Right lobe of liver (tissue), 6 donors: ENCODE data around the gene VDAC1. TPM values are rescaled to one million over a fixed set of nuclear protein-coding genes. Genes with fewer than 3 reads are reported as not detected.

Source experiments
- ATAC-seq, 4 donors: fragments of 200-7000 bp; cut with Tn5 transposase; one replicate each; pipeline ENCODE4 v1.9.1; 2020; ENCODE audit warnings: mild to moderate bottlenecking in 4 of 4, moderate library complexity in 4 of 4
- DNase-seq, 3 donors: peaks; one replicate each; pipeline ENCODE4 v3.0.0-alpha.2; 2020
- H3K27ac ChIP-seq, 3 donors: fragments of 200-600 bp; one replicate each; pipeline ENCODE4 v1.8.0; 2022
- H3K27me3 ChIP-seq, 2 donors: fragments of 200-600 bp; one replicate each; pipeline ENCODE4 v1.8.0; 2022
- H3K36me3 ChIP-seq, 4 donors: fragments of 200-600 bp; sonication (generic) in 1 of 4; one replicate each; pipeline versions ENCODE4 v1.5.1 to v1.8.0; 2017 to 2022; ENCODE audit warnings: control low read depth in 1 of 4
- H3K4me1 ChIP-seq, 4 donors: fragments of 200-600 bp; sonication (generic) in 1 of 4; one replicate each; pipeline versions ENCODE4 v1.5.1 to v1.8.0; 2017 to 2022; ENCODE audit warnings: control low read depth in 1 of 4
- H3K4me3 ChIP-seq, 3 donors: fragments of 200-600 bp; one replicate each; pipeline ENCODE4 v1.8.0; 2022
- H3K9me3 ChIP-seq, 4 donors: fragments of 200-600 bp; sonication (generic) in 1 of 4; one replicate each; pipeline versions ENCODE4 v1.5.1 to v1.8.0; 2017 to 2022; ENCODE audit warnings: control low read depth in 1 of 4
- POLR2A ChIP-seq: fragments of 450-650 bp; IDR thresholded peaks from one replicate; pipeline ENCODE4 v1.6.1; 2017; ENCODE audit warnings: antibody characterized with exemption, mild to moderate bottlenecking
- WGBS: methylation state at CpG from one replicate; pipeline ENCODE4 v1.1.6; 2018; ENCODE audit warnings: low coverage, low lambda C conversion rate; ENCODE audit not compliant: insufficient coverage; ENCODE audit errors: missing lambda C conversion rate; 5-methylcytosine and 5-hydroxymethylcytosine counted together
- intact Hi-C, 2 donors: fragments of 100-400 bp; cut with DNase I; formaldehyde crosslinking; loops; one replicate each; pipeline versions ENCODE4 v1.11.2 to v1.14.1; 2022
- total RNA-seq, 6 experiments: library from RNA; depleted of rRNA in 2 of 6; stranded (reverse); fragments of >200 nt in 2 of 6; fragmentation: NEBNext Ultra II Directional in 3 of 6; extraction: Animal tissue kit (Norgen Biotek cat#: 25700) in 3 of 6; gene quantifications; one replicate each; pipeline versions ENCODE4 v1.1.0 to v1.2.4, GENCODE V29; 2016 to 2023
- TF ChIP-seq, protein P1 (sequence below), 4 donors: fragments of 200-600 bp in 3 of 4; fragments of 450-650 bp in 1 of 4; IDR thresholded peaks; one replicate each; pipeline versions ENCODE4 v1.5.1 to v1.8.0; 2016 to 2022; ENCODE audit warnings: antibody characterized with exemption in 4 of 4, mild to moderate bottlenecking in 2 of 4
- donor health status: DM: no; HTN: yes; CAD: no.
- donor health status: DM: no; HTN: no; CAD: no.
- donor health status: DM: no; HTN: no; CAD: no.
- donor health status: DM: no; HTN: yes; CAD: no.
- donor health status: DM: no; HTN: yes; CAD: no.

VDAC1 gene
- total RNA-seq, 6 experiments from 2014 or later = 101 to 209 (median 128) TPM

GRCh38 chr5:133985540-133986180 lies 19.1 kb downstream of the VDAC1 start:
- Histone ChIP-seq H3K27ac (no peak overlapping the region), H3K27me3 (no peaks in the 10 kb centered on the region), H3K36me3 (peaks cover 0 to 80% (median 27%) of the 10 kb centered on the region in 4 donors), H3K4me1 (no peaks in the 10 kb centered on the region), H3K9me3 (no peaks in the 10 kb centered on the region), H3K4me3 (no peak overlapping the region)
- DNase-seq (no peak), ATAC-seq (no peak)
- 96% methylated on average over 3 of the region's 3 CpGs for WGBS
- TF ChIP-seq, protein P1, sequence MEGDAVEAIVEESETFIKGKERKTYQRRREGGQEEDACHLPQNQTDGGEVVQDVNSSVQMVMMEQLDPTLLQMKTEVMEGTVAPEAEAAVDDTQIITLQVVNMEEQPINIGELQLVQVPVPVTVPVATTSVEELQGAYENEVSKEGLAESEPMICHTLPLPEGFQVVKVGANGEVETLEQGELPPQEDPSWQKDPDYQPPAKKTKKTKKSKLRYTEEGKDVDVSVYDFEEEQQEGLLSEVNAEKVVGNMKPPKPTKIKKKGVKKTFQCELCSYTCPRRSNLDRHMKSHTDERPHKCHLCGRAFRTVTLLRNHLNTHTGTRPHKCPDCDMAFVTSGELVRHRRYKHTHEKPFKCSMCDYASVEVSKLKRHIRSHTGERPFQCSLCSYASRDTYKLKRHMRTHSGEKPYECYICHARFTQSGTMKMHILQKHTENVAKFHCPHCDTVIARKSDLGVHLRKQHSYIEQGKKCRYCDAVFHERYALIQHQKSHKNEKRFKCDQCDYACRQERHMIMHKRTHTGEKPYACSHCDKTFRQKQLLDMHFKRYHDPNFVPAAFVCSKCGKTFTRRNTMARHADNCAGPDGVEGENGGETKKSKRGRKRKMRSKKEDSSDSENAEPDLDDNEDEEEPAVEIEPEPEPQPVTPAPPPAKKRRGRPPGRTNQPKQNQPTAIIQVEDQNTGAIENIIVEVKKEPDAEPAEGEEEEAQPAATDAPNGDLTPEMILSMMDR (IDR thresholded peaks at IDR 0.05) = no peak
- TF ChIP-seq POLR2A = no peak
- intact Hi-C loops = no loop called here

- Histone ChIP-seq H3K27me3 (no peaks in the 10 kb centered on the region), H3K4me3 (no peak overlapping the region), H3K27ac (no peak overlapping the region), H3K36me3 (peaks cover 0 to 77% (median 13%) of the 10 kb centered on the region in 4 donors), H3K9me3 (no peaks in the 10 kb centered on the region), H3K4me1 (no peaks in the 10 kb centered on the region)
- TF ChIP-seq, protein P1 (IDR thresholded peaks at IDR 0.05) = no peak
- TF ChIP-seq POLR2A = no peak
- DNase-seq (no peak), ATAC-seq (no peak)
- 88% methylated on average over 4 of the region's 5 CpGs for WGBS
- intact Hi-C loops = no loop called here
Observed at GRCh38 chr5:133983674-133984073, 21.1 kb downstream of the VDAC1 start.

DNA sequence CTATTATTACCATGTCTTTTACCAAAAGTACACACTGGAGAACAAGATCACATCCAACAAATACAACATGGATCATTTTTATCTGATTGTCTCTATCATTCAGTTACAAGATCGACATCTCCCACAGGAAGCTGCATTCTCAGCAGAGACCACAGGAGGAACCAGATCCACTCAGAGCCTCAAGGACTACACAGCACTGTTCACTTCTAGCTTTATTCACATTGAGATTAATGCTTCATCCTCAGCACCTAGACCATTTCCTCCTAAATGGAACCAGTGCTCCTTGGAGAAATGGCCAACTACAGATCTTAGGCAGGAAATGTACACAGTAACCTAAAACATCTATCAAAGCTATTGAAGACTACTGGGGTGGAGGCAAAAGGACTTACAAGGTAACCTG lies 23.1 kb downstream of the VDAC1 start:
- no peaks in the 10 kb centered on the region for H3K27me3 ChIP-seq
- DNase-seq (no peak), ATAC-seq (no peak)
- TF ChIP-seq, protein P1 (IDR thresholded peaks at IDR 0.05) = no peak
- no peak for TF ChIP-seq POLR2A
- intact Hi-C loops = no loop called here
- no peak overlapping the region for H3K27ac ChIP-seq
- no peak overlapping the region for H3K4me3 ChIP-seq
- 44% methylated on average over 1 of the region's 1 CpG for WGBS
- H3K9me3 ChIP-seq = no peaks in the 10 kb centered on the region
- no peaks in the 10 kb centered on the region for H3K4me1 ChIP-seq
- H3K36me3 ChIP-seq = peaks cover 0 to 77% (median 11%) of the 10 kb centered on the region in 4 donors

DNA sequence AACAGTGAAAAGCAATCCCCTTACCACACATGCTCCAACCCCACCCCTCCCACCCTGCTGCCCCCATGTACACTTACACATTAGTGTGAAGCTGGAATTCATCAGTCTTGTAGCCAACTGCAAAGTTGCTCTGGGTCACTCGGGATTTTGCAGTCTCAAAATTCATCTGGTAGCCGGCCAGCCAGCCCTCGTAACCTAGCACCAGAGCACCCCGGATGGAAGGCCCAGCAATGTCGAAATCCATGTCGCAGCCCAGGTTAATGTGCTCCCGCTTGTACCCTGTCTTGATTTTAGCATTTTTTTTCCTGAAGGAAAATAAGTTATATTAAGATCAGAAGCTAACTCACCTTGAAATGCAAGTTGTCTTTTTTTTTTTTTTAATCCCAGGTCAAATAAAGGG lies 24.1 kb downstream of the VDAC1 start:
- peaks cover 0 to 80% (median 11%) of the 10 kb centered on the region in 4 donors for H3K36me3 ChIP-seq
- H3K27ac ChIP-seq = no peak overlapping the region
- peak in 1 of 3 donors; percentile 51 for DNase-seq
- 43% methylated on average over 7 of the region's 7 CpGs for WGBS
- H3K4me3 ChIP-seq = no peak overlapping the region
- TF ChIP-seq, protein P1 (IDR thresholded peaks at IDR 0.05) = no peak
- no peak for TF ChIP-seq POLR2A
- H3K9me3 ChIP-seq = no peaks in the 10 kb centered on the region
- intact Hi-C loops = no loop called here
- no peaks in the 10 kb centered on the region for H3K27me3 ChIP-seq
- ATAC-seq = no peak
- H3K4me1 ChIP-seq = no peaks in the 10 kb centered on the region
